GM12878 (cell line): ENCODE results near the gene CNPY1. TPM values are rescaled to one million over a fixed set of nuclear protein-coding genes. Genes with fewer than 3 reads are reported as not detected.

Experiments used
- ATAC-seq: fragments of 200-7000 bp; cut with Tn5 transposase; 3 replicates; pipeline ENCODE4 v1.9.1; 2020; ENCODE audit warnings: mild to moderate bottlenecking, moderate library complexity
- BruUV-seq: library from RNA; stranded (reverse); fragments of 400-500 nt; replicated peaks from 2 replicates; lab custom pipeline; 2021; lab: Mats Ljungman, UMichigan
- CTCF ChIA-PET: fragments of 300-600 bp; sonication (Branson Sonifier 250); formaldehyde crosslinking; extraction: SDS; loops from one replicate; lab custom pipeline; 2021; ENCODE audit warnings: inconsistent platforms; lab: Yijun Ruan, JAX
- POLR2A ChIA-PET: fragments of 350-600 bp; formaldehyde crosslinking; extraction: SDS; loops from one replicate; lab custom pipeline; 2021; ENCODE audit warnings: inconsistent platforms; lab: Charles Lee
- RAD21 ChIA-PET: fragments of 300-600 bp; sonication (Branson Sonifier 250); formaldehyde crosslinking; loops from one replicate; lab custom pipeline; 2023; ENCODE audit warnings: antibody characterized with exemption; ENCODE audit not compliant: unreplicated experiment; lab: Charles Lee
- SMC1A ChIA-PET: fragments of 300-600 bp; sonication (Branson Sonifier 250); formaldehyde crosslinking; loops from one replicate; lab custom pipeline; 2023; ENCODE audit not compliant: unreplicated experiment, uncharacterized antibody; lab: Charles Lee
- DNase-seq: peaks from one replicate; pipeline ENCODE4 v3.0.0-alpha.2; 2011; ENCODE audit warnings: low read depth, low spot score
- FAIRE-seq: peaks from 3 replicates; lab custom pipeline; 2011; peaks lifted over from hg19 to GRCh38; lab: Jason Lieb, UNC
- H2AFZ ChIP-seq: 2 replicates; pipeline ENCODE4 v1.6.0; 2011; ENCODE audit warnings: low read depth, low read length, control low read depth; ENCODE audit not compliant: control insufficient read depth
- H3K27ac ChIP-seq: 2 replicates; pipeline ENCODE4 v1.5.1; 2011; ENCODE audit warnings: control low read depth; ENCODE audit not compliant: control insufficient read depth, insufficient read depth
- H3K27me3 ChIP-seq, 2 experiments: replicated peaks in 1 of 2; 2 replicates each; pipeline versions ENCODE4 v1.6.0 to v1.6.1; 2011; ENCODE audit warnings: low read length in 1 of 2; ENCODE audit not compliant: control insufficient read depth in 2 of 2, insufficient read depth in 2 of 2
- H3K36me3 ChIP-seq, 2 experiments: 2 replicates each; pipeline ENCODE4 v1.5.1; 2011; ENCODE audit warnings: low read length in 1 of 2; ENCODE audit not compliant: control insufficient read depth in 2 of 2, insufficient read depth in 2 of 2
- H3K4me1 ChIP-seq: 2 replicates; pipeline ENCODE4 v1.6.1; 2011; ENCODE audit warnings: mild to moderate bottlenecking, low read length, moderate library complexity, mixed read lengths; ENCODE audit not compliant: control insufficient read depth, insufficient read depth
- H3K4me2 ChIP-seq: 2 replicates; pipeline ENCODE4 v1.6.0; 2011; ENCODE audit warnings: control low read depth; ENCODE audit not compliant: control insufficient read depth, insufficient read depth
- H3K4me3 ChIP-seq: fragments of 200-600 bp; sonication (generic); 2 replicates; pipeline ENCODE4 v1.5.1; 2016
- H3K79me2 ChIP-seq: 2 replicates; pipeline ENCODE4 v1.6.0; 2011; ENCODE audit warnings: low read length; ENCODE audit not compliant: control insufficient read depth, insufficient read depth
- H3K9ac ChIP-seq: 2 replicates; pipeline ENCODE4 v1.8.0; 2011; ENCODE audit warnings: low read length, control low read depth, mixed read lengths; ENCODE audit not compliant: control insufficient read depth, insufficient read depth
- H3K9me3 ChIP-seq: replicated peaks from 3 replicates; pipeline ENCODE4 v1.5.1; 2011; ENCODE audit warnings: mild to moderate bottlenecking, low read length; ENCODE audit not compliant: control insufficient read depth, insufficient read depth
- H4K20me1 ChIP-seq: 2 replicates; pipeline ENCODE4 v1.6.0; 2011; ENCODE audit not compliant: control insufficient read depth, insufficient read depth
- RFX5 ChIP-seq: IDR thresholded peaks from 2 replicates; pipeline ENCODE4 v1.6.1; 2011; ENCODE audit warnings: low read depth, low read length, improper control_type of control experiment
- SUZ12 ChIP-seq: fragments of 200-600 bp; sonication (generic); IDR thresholded peaks from one replicate; pipeline ENCODE4 v1.6.1; 2018; ENCODE audit warnings: antibody characterized with exemption, mild to moderate bottlenecking; ENCODE audit not compliant: unreplicated experiment
- WGBS: methylation state at CpG from one replicate; pipeline ENCODE4 v1.1.6; 2016; ENCODE audit warnings: low lambda C conversion rate; ENCODE audit not compliant: insufficient replicate concordance, insufficient coverage; ENCODE audit errors: missing lambda C conversion rate; 5-methylcytosine and 5-hydroxymethylcytosine counted together
- in situ Hi-C: fragments of 300-500 bp; cut with MboI; formaldehyde crosslinking; loops from 9 replicates; pipeline ENCODE4 v1.14.3; 2018; ENCODE audit warnings: mixed read lengths
- intact Hi-C: fragments of 100-400 bp; cut with micrococcal nuclease; formaldehyde crosslinking; loops from one replicate; pipeline ENCODE4 v1.14.2; 2022; ENCODE audit not compliant: unreplicated experiment
- polyA plus RNA-seq, 11 experiments: library from polyadenylated mRNA; depleted of rRNA in 4 of 11; unstranded in 6 of 11; stranded (reverse) in 5 of 11; fragments of >200 nt; fragmentation: Nextera tagmentation in 4 of 11; fragmentation: Illumina TruSeq in 1 of 11; extraction: Ambion mirVana in 4 of 11; extraction: Trizol in 1 of 11; gene quantifications; 1 replicate in 1 of 11; 2 replicates in 10 of 11; pipeline versions ENCODE4 v1.2.1 to v1.2.3, GENCODE V29; 2011 to 2016; ENCODE audit warnings: inconsistent platforms in 2 of 11, missing spikeins in 2 of 11, low read depth in 1 of 11
- total RNA-seq, 4 experiments: library from RNA; depleted of rRNA in 3 of 4; stranded (reverse); fragments of >200 nt in 3 of 4; fragmentation: Illumina TruSeq in 1 of 4; extraction: Trizol in 1 of 4; gene quantifications; 2 replicates each; pipeline versions ENCODE4 v1.2.1 to v1.2.3, GENCODE V29; 2013 to 2021
- TF ChIP-seq, protein P1 (sequence below): fragments of 450-650 bp; IDR thresholded peaks from 2 replicates; pipeline ENCODE4 v1.6.1; 2018; ENCODE audit warnings: borderline replicate concordance, mild to moderate bottlenecking; ENCODE audit not compliant: partially characterized antibody

Gene CNPY1
- total and polyA plus RNA-seq, 10 of the 15 experiments (the other 5 are each of a cell fraction or from before 2014, with no cell fraction given) = not detected

DNA sequence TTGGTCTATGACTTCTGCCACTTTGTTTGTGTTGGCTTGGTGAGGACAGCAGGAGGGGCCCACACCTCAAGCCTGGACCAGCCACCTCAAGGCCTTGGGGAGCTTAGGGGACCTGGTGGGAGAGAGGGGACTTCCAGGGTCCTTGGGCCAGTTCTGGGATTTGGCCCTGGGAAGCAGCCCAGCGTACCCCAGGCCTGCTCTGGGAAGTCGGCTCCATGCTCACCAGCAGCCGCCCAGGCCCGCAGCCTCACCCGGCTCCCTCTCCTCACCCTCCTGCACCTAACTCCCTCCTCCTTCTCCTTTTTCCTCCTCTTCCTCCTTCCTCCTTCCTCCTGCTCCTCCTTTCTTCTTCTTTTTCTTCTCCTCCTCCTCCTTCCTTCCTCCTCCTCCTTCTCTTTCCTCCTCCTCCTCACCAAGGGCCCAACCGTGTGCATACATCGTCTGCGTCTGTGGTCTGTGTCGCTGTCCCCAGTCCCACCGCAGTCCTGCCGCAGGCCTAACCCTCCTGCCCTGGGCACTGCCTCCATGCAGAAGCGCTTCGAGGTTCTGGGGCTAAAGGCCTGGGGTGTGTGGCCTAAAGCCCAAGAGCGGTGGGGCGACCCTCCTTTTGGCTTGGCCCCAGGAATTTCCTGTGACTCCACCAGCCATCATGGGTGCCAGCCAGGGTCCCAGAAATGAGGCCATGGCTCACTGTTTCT lies 83.1 kb downstream of the CNPY1 start:
- CTCF ChIA-PET = no interaction called here
- H3K27me3 ChIP-seq = peaks cover 21 to 52% of the 10 kb centered on the region in 2 experiments
- POLR2A ChIA-PET = no interaction called here

DNA sequence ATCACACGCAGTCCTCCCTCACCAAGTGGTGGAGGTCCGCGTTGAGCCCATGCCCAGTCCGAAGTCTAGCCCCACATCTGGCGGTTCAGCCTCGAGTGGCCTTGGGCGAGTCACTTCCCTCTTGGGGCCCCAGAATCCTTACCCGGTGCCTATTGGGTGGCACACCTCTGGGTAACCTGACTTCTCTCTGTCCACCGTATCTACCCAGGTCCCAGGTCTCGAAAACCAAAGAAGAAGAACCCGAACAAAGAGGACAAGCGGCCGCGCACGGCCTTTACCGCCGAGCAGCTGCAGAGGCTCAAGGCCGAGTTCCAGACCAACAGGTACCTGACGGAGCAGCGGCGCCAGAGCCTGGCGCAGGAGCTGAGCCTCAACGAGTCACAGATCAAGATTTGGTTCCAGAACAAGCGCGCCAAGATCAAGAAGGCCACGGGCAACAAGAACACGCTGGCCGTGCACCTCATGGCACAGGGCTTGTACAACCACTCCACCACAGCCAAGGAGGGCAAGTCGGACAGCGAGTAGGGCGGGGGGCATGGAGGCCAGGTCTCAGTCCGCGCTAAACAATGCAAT lies 84.1 kb downstream of the CNPY1 start:
- Histone ChIP-seq H3K9ac (no peak overlapping the region), H2AFZ (no peak overlapping the region), H3K9me3 (no peaks in the 10 kb centered on the region; the same call in 2 of the 3 replicates), H3K36me3 (no peaks in the 10 kb centered on the region), H3K79me2 (no peaks in the 10 kb centered on the region), H3K4me3 (no peak overlapping the region), H3K27ac (no peak overlapping the region), H3K27me3 (peaks cover 18 to 43% of the 10 kb centered on the region in 2 experiments), H3K4me1 (no peaks in the 10 kb centered on the region), H3K4me2 (no peak overlapping the region), H4K20me1 (0 out of 2 replicates have a peak, but pooled peaks cover 3% of the 10 kb centered on the region)
- no peak for FAIRE-seq
- TF ChIP-seq, protein P1, sequence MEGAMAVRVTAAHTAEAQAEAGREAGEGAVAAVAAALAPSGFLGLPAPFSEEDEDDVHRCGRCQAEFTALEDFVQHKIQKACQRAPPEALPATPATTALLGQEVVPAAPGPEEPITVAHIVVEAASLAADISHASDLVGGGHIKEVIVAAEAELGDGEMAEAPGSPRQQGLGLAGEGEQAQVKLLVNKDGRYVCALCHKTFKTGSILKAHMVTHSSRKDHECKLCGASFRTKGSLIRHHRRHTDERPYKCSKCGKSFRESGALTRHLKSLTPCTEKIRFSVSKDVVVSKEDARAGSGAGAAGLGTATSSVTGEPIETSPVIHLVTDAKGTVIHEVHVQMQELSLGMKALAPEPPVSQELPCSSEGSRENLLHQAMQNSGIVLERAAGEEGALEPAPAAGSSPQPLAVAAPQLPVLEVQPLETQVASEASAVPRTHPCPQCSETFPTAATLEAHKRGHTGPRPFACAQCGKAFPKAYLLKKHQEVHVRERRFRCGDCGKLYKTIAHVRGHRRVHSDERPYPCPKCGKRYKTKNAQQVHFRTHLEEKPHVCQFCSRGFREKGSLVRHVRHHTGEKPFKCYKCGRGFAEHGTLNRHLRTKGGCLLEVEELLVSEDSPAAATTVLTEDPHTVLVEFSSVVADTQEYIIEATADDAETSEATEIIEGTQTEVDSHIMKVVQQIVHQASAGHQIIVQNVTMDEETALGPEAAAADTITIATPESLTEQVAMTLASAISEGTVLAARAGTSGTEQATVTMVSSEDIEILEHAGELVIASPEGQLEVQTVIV = no peak
- TF ChIP-seq SUZ12 = peak; percentile 39
- SMC1A ChIA-PET = interaction anchor here (0.9 kb wide), 1 partner anchor 10 kb away, joined by 3 read pairs; no protein-coding TSS in a partner anchor
- POLR2A ChIA-PET = no interaction called here
- WGBS = 30% methylated on average over 33 of the region's 33 CpGs
- in situ Hi-C loops (no loop called here), intact Hi-C loops (no loop called here)
- RAD21 ChIA-PET = no interaction called here
- no peak for DNase-seq
- BruUV-seq = no TSS peak
- no peak for ATAC-seq
- CTCF ChIA-PET = no interaction called here

More for the DNA sequence above, 83.1 kb downstream of the CNPY1 start:
- TF ChIP-seq RFX5 = no peak
- no peaks in the 10 kb centered on the region; the same call in 2 of the 3 replicates for H3K9me3 ChIP-seq
- in situ Hi-C loops (no loop called here), intact Hi-C loops (no loop called here)
- no peaks in the 10 kb centered on the region for H3K79me2 ChIP-seq
- no peak for ATAC-seq
- no peak for DNase-seq
- no peak for FAIRE-seq
- no peak overlapping the region for H3K27ac ChIP-seq
- no peaks in the 10 kb centered on the region for H3K36me3 ChIP-seq
- H2AFZ ChIP-seq = no peak overlapping the region
- no peak overlapping the region for H3K9ac ChIP-seq
- WGBS = 54% methylated on average over 15 of the region's 15 CpGs
- SMC1A ChIA-PET = interaction anchor here (0.9 kb wide), 1 partner anchor 9 kb away, joined by 3 read pairs; no protein-coding TSS in a partner anchor
- H3K4me1 ChIP-seq = no peaks in the 10 kb centered on the region
- H3K4me3 ChIP-seq = no peak overlapping the region
- 0 out of 2 replicates have a peak, but pooled peaks cover 3% of the 10 kb centered on the region for H4K20me1 ChIP-seq
- H3K4me2 ChIP-seq = no peak overlapping the region
- BruUV-seq = no TSS peak
- RAD21 ChIA-PET = no interaction called here
